NCI-H1417 treated with DMSO at 0.1 percent for 48 hours (cell line): Measurements from ENCODE around the gene SAE1.
A peak's percentile ranks its signal among the peaks of the same experiment; 100 is the strongest.

ENCODE experiments used
- DNase-seq: peaks from one replicate; lab custom pipeline; 2025; lab: John Stamatoyannopoulos, UW

SAE1 gene

GRCh38 chr19:47106821-47107201 is 23.8 kb upstream of the SAE1 start:
- DNase-seq, result no peak

GRCh38 chr19:47107202-47107952 is 23.3 kb upstream of the SAE1 start:
- no peak for DNase-seq

GRCh38 chr19:47107953-47108746 is 22.5 kb upstream of the SAE1 start:
- DNase-seq, result no peak

- no peak for DNase-seq
Observed at GRCh38 chr19:47109177-47109540, 21.5 kb upstream of the SAE1 start.

- DNase-seq, result no peak
Observed at GRCh38 chr19:47109541-47110375, 20.9 kb upstream of the SAE1 start.

- no peak for DNase-seq
Observed at GRCh38 chr19:47110521-47111005, 20.1 kb upstream of the SAE1 start.

GRCh38 chr19:47111006-47111621 is 19.5 kb upstream of the SAE1 start:
- DNase-seq, result no peak

- DNase-seq, result no peak
Observed at GRCh38 chr19:47111682-47112165, 18.9 kb upstream of the SAE1 start.

GRCh38 chr19:47112166-47112996 is 18.3 kb upstream of the SAE1 start:
- no peak for DNase-seq

GRCh38 chr19:47112997-47113849 is 17.4 kb upstream of the SAE1 start, which contains the start of gene ZC3H4:
TSS of gene ZC3H4 (minus strand) at chr19:47113776. CDS start at chr19:47112584, 1,192 bp downstream.
- DNase-seq, result peak; percentile 96

- DNase-seq, result no peak
Observed at GRCh38 chr19:47113850-47114651, 16.6 kb upstream of the SAE1 start.

GRCh38 chr19:47120470-47121067 is 10.1 kb upstream of the SAE1 start:
- DNase-seq, result no peak

- DNase-seq, result no peak
Observed at GRCh38 chr19:47122359-47123335, 8.0 kb upstream of the SAE1 start.

GRCh38 chr19:47123406-47123805 is 7.2 kb upstream of the SAE1 start:
- no peak for DNase-seq

GRCh38 chr19:47124937-47125668 is 5.5 kb upstream of the SAE1 start:
- DNase-seq, result peak; percentile 12

GRCh38 chr19:47125669-47125938 is 5.0 kb upstream of the SAE1 start:
- DNase-seq, result no peak

GRCh38 chr19:47129579-47129978 is 1.1 kb upstream of the SAE1 start:
- DNase-seq, result no peak
